Activated gamma-delta T cell treated with anti-CD3 and anti-CD28 coated beads, Interleukin-2, amount 50 U/mL, for 16 hours (primary cell): Measurements from ENCODE around the gene PALLD.

Experiments
- DNase-seq: peaks from one replicate; pipeline ENCODE4 v3.0.0-alpha.2; 2020; ENCODE audit warnings: low read depth

The PALLD gene

GRCh38 chr4:168854350-168854921 is 357.6 kb downstream of the PALLD start:
- DNase-seq = no peak

- no peak for DNase-seq
Observed at GRCh38 chr4:168856312-168856711, 359.5 kb downstream of the PALLD start.

- DNase-seq = no peak
Observed at GRCh38 chr4:168857009-168857408, 360.2 kb downstream of the PALLD start.

GRCh38 chr4:168857546-168858314 is 360.9 kb downstream of the PALLD start:
- no peak for DNase-seq

GRCh38 chr4:168859100-168859499 is 362.2 kb downstream of the PALLD start:
- no peak for DNase-seq

- DNase-seq = no peak
Observed at GRCh38 chr4:168859888-168860694, 363.2 kb downstream of the PALLD start.

GRCh38 chr4:168860827-168861226 is 364.0 kb downstream of the PALLD start:
- DNase-seq = no peak

- no peak for DNase-seq
Observed at GRCh38 chr4:168863719-168864647, 367.1 kb downstream of the PALLD start.

GRCh38 chr4:168864821-168865541 is 368.1 kb downstream of the PALLD start:
- DNase-seq = no peak

- DNase-seq = no peak
Observed at GRCh38 chr4:168865854-168866253, 369.0 kb downstream of the PALLD start.

- DNase-seq = no peak
Observed at GRCh38 chr4:168866635-168867034, 369.8 kb downstream of the PALLD start.

- no peak for DNase-seq
Observed at GRCh38 chr4:168867128-168867527, 370.3 kb downstream of the PALLD start.

- no peak for DNase-seq
Observed at GRCh38 chr4:168868044-168868781, 371.4 kb downstream of the PALLD start.

- no peak for DNase-seq
Observed at GRCh38 chr4:168868802-168869201, 371.9 kb downstream of the PALLD start.

- no peak for DNase-seq
Observed at GRCh38 chr4:168870004-168870403, 373.2 kb downstream of the PALLD start.

- DNase-seq = no peak
Observed at GRCh38 chr4:168871632-168872031, 374.8 kb downstream of the PALLD start.

- DNase-seq = no peak
Observed at GRCh38 chr4:168874083-168874482, 377.2 kb downstream of the PALLD start.

- no peak for DNase-seq
Observed at GRCh38 chr4:168876106-168876505, 379.3 kb downstream of the PALLD start.

GRCh38 chr4:168877511-168878491 is 380.9 kb downstream of the PALLD start:
- no peak for DNase-seq
